GM18873 (cell line): ENCODE measurements around the gene CKM.
"Not testable (repeated sequence)": the region's sequence is repeated elsewhere in the genome, so short reads cannot be mapped to it uniquely, and the experiment has no call there.

ENCODE experiments used
- ATAC-seq: cut with Tn5 transposase; IDR thresholded peaks from one replicate; pipeline ENCODE4 v1.9.1; 2021; ENCODE audit warnings: mild to moderate bottlenecking, moderate library complexity, moderate number of reproducible peaks; ENCODE audit not compliant: unreplicated experiment, low FRiP score

Gene CKM

DNA sequence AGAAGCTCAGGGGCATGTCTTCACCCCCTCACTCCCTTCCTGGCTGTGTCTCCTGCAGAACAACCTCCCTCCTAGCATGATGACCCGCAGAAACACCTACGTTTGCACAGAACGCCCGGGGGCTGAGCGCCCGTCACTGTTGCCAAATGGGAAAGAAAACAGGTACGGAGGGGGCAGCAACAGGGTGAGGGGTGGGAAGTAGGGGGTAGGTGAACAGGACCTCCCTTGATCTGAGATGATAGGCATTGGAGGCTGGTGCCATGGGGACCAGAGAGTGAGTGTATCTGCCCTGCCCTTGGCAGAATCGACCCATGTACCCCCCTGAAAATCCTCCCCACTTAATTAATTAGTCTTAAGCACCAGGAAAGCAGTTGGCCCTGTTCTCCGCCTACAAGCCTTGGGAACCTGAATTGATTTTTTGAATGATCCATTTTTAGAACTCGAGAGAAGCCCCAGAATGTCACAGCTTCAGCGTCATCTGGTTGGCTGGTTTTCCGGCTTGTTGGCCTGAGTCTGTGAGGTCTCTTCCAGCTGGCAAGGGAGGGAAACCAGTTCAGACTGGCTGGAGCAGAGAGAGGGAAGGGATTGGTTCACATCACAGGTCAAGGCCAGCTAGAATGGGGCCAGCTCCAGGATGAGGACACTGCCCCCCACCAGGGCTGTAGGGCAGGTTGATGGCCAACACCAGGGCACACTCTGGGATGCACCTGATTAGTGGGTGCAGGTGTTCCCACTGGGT lies 28.2 kb downstream of the CKM start:
- ATAC-seq: no peak

DNA sequence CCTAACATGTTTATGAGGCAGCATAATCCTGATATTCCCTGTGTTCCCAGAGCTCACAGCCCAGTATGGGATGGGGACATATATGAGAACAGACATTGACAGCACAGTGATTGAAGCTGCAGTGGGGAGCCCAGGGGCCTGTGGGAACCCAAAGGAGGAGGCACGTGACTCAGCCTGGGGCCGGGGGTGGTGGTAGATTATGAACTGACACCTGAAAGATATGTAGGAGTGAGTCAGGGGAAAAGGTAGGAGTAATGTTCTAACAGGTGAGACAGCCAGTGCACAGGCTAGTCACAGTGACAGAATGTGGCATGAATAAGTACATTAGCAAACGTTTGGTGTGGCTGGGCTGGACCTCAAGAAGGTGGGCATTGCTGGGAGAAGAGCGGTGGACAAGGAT lies 29.0 kb downstream of the CKM start:
- ATAC-seq: no peak

GRCh38 chr19:45291834-45292233 lies 30.8 kb downstream of the CKM start:
- no peak for ATAC-seq

- ATAC-seq: no peak
Measured at GRCh38 chr19:45290381-45290931, 32.2 kb downstream of the CKM start.

- ATAC-seq: no peak
Measured at GRCh38 chr19:45283443-45284033, 39.1 kb downstream of the CKM start.

DNA sequence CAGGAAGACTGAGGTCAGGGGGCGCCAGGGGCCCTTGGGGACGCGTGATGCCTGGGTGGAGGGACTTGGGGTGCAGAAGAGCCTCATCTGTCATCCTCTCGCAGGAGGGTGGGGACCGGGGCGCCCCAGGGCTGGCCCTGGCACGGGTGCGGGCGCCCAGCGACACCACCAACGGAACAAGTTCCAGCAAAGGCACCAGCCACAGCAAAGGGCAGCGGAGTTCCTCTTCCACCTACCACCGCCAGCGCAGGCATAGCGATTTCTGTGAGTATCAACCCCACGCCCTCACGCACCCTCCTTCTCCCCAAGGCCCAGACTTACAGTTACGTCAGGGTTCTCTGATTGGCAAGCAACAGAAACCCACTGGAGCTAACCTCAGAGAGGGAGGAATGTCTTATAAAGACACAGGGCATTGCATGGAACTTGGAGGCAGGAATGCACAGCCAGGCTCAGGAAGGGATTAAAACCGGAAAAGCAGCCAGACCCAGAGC lies 42.2 kb downstream of the CKM start:
- ATAC-seq: no peak

- ATAC-seq: no peak
Measured at GRCh38 chr19:45279587-45280192, 43.0 kb downstream of the CKM start.

GRCh38 chr19:45278087-45278486 lies 44.6 kb downstream of the CKM start:
- no peak for ATAC-seq

- ATAC-seq: no peak
Measured at GRCh38 chr19:45276284-45276687, 46.4 kb downstream of the CKM start.

DNA sequence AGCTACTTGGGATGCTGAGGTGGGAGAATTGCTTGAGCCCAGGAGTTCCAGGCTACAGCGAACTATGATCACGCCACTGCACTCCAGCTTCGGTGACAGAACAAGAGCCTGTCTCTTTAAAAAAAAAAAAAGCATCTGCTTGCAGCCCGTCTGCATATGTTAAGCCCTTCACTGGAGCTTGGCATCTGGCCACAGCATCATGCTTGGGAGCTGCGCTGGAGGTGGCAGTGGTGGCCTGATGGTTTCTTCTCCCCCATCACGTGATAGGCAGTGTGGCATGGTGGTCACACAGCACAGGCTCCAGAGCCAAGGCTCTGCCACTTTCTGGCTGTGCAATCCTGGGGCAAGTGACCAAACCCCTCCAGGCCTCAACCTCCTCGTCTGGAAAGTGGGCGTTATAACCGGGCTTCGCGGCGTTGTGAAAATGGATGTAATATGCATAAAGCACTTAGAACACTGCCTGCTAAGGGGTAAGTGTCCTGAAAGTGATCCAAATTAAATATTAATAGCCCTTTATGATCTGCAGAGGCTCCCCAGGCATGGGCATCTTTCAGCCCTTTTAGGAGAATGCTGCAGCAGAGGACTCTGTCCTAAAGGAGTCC lies 47.2 kb downstream of the CKM start:
- ATAC-seq: no peak

DNA sequence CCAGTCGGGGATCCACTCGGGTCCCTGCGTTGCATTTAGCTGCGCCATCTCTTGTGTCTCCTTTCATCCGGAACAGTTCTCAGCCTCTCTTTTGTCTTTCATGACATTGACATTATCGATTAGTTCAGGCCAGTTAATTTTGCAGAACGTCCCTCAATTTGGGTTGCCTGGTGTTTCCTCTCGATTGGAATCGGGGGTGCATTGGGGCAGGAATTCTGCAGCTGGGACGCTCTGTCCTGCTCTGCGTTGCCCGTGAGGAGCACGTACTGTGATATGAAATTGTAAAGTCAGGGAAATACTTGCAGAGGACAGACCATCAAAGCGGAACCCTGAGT lies 49.2 kb downstream of the CKM start:
- no peak for ATAC-seq

- no peak for ATAC-seq
Measured at GRCh38 chr19:45271735-45272108, 51.0 kb downstream of the CKM start.

DNA sequence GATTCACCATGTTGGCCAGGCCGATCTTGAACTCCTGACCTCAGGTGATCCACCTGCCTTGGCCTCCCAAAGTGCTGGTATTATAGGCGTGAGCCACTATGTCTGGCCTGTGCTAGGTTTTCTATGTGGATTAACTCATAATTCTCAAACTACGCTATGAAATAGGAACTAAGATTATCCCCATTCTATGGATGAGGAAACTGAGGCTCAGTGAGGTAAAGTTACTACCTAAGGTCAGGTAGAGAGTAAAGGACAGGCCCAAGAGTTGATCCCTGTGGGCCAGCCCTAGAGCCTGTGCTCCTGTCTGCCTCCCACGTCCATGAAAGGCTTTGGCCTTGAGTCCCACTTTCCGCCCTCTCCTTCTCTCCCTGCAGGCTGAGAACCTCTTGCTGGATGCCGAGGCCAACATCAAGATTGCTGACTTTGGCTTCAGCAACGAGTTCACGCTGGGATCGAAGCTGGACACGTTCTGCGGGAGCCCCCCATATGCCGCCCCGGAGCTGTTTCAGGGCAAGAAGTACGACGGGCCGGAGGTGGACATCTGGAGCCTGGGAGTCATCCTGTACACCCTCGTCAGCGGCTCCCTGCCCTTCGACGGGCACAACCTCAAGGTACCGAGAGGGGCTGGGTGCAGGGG lies 51.5 kb downstream of the CKM start:
- ATAC-seq: no peak

DNA sequence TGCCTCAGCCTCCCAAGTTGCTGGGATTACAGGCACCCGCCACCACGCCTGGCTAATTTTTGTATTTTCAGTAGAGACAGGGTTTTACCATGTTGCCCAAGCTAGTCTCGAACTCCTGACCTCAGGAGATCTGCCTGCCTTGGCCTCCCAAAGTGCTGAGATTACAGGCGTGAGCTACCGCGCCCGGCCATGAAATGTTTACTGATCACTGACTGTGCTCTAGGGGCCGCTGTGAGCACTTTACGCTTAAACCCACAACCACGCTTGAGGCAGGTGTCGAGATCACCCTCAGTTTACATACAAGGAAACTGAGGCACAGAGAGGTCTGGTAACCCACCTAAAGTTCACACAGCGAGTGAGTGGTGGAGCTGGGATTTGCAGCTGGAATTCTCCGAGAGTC lies 52.7 kb downstream of the CKM start:
- ATAC-seq: not testable (repeated sequence)

DNA sequence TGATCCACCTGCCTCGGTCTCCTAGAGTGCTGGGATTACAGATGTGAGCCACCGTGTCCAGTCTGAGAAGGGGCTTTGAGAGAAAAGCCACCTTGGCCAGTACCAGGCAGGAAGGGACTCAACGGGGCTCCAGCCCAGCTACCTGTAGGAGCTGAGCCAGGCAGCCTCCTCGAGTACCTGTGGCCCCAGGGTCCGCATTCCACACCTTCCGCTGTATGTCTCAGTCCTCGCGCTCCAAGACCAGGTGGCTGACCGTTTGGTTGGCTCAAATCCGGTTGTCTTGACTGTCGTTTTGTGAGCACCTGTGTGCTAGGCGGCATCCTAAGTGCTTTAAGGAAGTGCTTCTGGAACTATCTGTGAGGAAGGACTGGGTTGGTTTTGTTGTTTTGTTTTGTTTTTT lies 55.4 kb downstream of the CKM start:
- no peak for ATAC-seq

DNA sequence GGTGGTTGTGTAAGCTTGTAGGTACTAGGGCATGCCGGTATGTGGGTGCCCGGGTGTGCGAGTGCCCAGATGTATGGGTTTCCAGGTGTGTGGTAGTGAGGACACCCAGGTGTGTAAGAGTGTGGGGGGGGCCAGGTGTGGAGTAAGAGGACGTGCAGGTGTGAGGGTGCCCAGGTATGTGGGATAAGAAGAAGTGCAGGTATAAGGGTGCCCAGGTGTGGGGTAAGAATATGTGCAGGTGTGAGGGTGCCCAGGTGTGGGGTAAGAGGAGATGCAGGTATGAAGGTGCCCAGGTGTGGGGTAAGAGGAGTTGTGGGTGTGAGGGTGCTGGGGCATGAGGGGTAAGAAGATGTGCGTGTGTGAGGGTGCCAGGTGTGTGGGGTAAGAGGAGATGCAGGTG lies 57.3 kb downstream of the CKM start:
- ATAC-seq: no peak

- ATAC-seq: no peak
Measured at GRCh38 chr19:45264781-45265317, 57.8 kb downstream of the CKM start.

GRCh38 chr19:45263013-45263412 lies 59.7 kb downstream of the CKM start:
- no peak for ATAC-seq

DNA sequence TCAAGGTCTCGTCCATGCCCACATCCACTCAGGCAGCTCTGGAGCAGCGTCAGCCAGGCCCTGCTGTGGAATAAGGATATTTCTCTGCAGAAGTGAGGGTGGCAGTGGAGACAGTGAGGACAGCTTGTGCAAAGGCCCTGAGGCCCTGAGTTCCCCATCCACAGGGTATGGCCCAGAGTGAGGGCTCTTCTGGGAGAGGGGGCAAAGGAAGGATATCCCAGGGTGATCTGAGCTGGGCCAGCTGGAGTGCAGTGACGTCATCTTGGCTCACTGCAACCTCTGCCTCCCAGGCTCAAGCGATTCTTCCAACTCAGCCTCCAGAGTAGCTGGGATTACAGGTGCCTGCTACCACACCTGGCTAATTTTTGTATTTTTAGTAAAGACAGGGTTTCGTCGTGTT lies 60.1 kb downstream of the CKM start:
- ATAC-seq: no peak

- no peak for ATAC-seq
Measured at GRCh38 chr19:45258862-45259261, 63.8 kb downstream of the CKM start.

DNA sequence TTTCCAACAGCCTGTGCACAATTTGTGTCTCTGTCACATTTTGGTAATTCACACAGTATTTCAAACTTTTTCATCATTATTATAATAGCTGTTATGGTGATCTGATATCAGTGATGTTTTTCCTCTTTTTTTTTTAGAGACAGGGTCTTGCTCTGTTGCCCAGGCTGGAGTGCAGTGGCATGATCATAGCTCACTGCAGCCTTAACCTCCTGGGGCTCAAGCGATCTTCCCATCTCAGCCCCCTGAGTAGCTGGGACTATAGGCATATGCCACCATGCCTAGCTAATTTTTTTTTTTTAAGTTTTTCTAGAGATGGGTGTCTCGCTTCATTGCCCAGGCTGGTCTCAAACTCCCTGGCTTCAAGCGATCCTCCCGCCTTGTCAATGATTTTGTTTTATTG lies 65.8 kb downstream of the CKM start:
- ATAC-seq: no peak
